Vagina (tissue), 2 donors: ENCODE results near the gene SOHLH1. TPM values are rescaled to one million over a fixed set of nuclear protein-coding genes. Genes with fewer than 3 reads are reported as not detected.

ENCODE experiments used
- DNase-seq, 2 donors: peaks; one replicate each; pipeline ENCODE4 v3.0.0-alpha.2; 2017; ENCODE audit errors: extremely low spot score in 2 of 2
- H3K27ac ChIP-seq: fragments of 200-600 bp; sonication (generic); one replicate; pipeline ENCODE4 v1.5.1; 2019
- H3K27me3 ChIP-seq: fragments of 200-600 bp; sonication (generic); one replicate; pipeline ENCODE4 v1.5.1; 2019
- H3K36me3 ChIP-seq, 2 donors: fragments of 200-600 bp; sonication (generic); one replicate each; pipeline ENCODE4 v1.5.1; 2017 to 2019
- H3K4me1 ChIP-seq: fragments of 200-600 bp; sonication (generic); one replicate; pipeline ENCODE4 v1.5.1; 2019
- H3K4me3 ChIP-seq, 2 donors: fragments of 200-600 bp; sonication (generic); 1 replicate in 1 of 2; 2 replicates in 1 of 2; pipeline ENCODE4 v1.5.1; 2016 to 2019
- H3K9me3 ChIP-seq: fragments of 200-600 bp; sonication (generic); one replicate; pipeline ENCODE4 v1.5.1; 2019
- CTCF ChIP-seq, 3 experiments: fragments of 450-650 bp in 2 of 3; fragments of 200-600 bp in 1 of 3; sonication (generic) in 1 of 3; IDR thresholded peaks; one replicate each; pipeline ENCODE4 v1.5.1; 2017 to 2019; ENCODE audit warnings: antibody characterized with exemption in 3 of 3, mild to moderate bottlenecking in 2 of 3, moderate library complexity in 2 of 3
- POLR2A ChIP-seq, 2 donors: fragments of 450-650 bp; IDR thresholded peaks; one replicate each; pipeline ENCODE4 v1.6.1; 2017; ENCODE audit warnings: antibody characterized with exemption in 2 of 2, mild to moderate bottlenecking in 2 of 2, moderate library complexity in 2 of 2
- POLR2AphosphoS5 ChIP-seq, 2 donors: sonication (generic); formaldehyde crosslinking; IDR thresholded peaks; one replicate each; pipeline ENCODE4 v1.9.0; 2017; ENCODE audit warnings: antibody characterized with exemption in 2 of 2, mild to moderate bottlenecking in 2 of 2, low read depth in 1 of 2; ENCODE audit not compliant: insufficient read depth in 1 of 2
- intact Hi-C: fragments of 100-400 bp; cut with DNase I; formaldehyde crosslinking; loops from one replicate; pipeline ENCODE4 v1.15.1; 2023
- total RNA-seq: library from RNA; depleted of rRNA; stranded (reverse); fragments of >200 nt; gene quantifications from one replicate; pipeline ENCODE4 v1.2.3, GENCODE V29; 2016

SOHLH1 gene
- total RNA-seq, 1 donor from 2014 or later: not detected

GRCh38 chr9:135694414-135694813 lies 4.9 kb downstream of the SOHLH1 start:
- H3K4me3 ChIP-seq: no peak overlapping the region
- H3K4me1 ChIP-seq: no peaks in the 10 kb centered on the region
- H3K36me3 ChIP-seq: no peaks in the 10 kb centered on the region
- intact Hi-C loops: no loop called here
- DNase-seq: no peak
- H3K27me3 ChIP-seq: no peaks in the 10 kb centered on the region
- H3K27ac ChIP-seq: no peak overlapping the region
- TF ChIP-seq POLR2AphosphoS5 (IDR thresholded peaks at IDR 0.05; ENCODE audit: insufficient read depth in 1 of 2, low read depth in 1 of 2) (no peak), CTCF (IDR thresholded peaks at IDR 0.05) (no peak)
- H3K9me3 ChIP-seq: no peaks in the 10 kb centered on the region

GRCh38 chr9:135693771-135694170 lies 5.5 kb downstream of the SOHLH1 start:
- Histone ChIP-seq H3K9me3 (no peaks in the 10 kb centered on the region), H3K27ac (no peak overlapping the region), H3K27me3 (no peaks in the 10 kb centered on the region), H3K4me3 (no peak overlapping the region), H3K4me1 (no peaks in the 10 kb centered on the region), H3K36me3 (no peaks in the 10 kb centered on the region)
- no peak for DNase-seq
- TF ChIP-seq POLR2A (IDR thresholded peaks at IDR 0.05) (no peak), CTCF (IDR thresholded peaks at IDR 0.05) (no peak), POLR2AphosphoS5 (IDR thresholded peaks at IDR 0.05; ENCODE audit: insufficient read depth in 1 of 2, low read depth in 1 of 2) (no peak)
- intact Hi-C loops: no loop called here

GRCh38 chr9:135693265-135693664 lies 6.0 kb downstream of the SOHLH1 start:
- Histone ChIP-seq H3K9me3 (no peaks in the 10 kb centered on the region), H3K4me1 (no peaks in the 10 kb centered on the region), H3K4me3 (no peak overlapping the region), H3K27me3 (no peaks in the 10 kb centered on the region), H3K36me3 (no peaks in the 10 kb centered on the region), H3K27ac (no peak overlapping the region)
- TF ChIP-seq POLR2AphosphoS5 (IDR thresholded peaks at IDR 0.05; ENCODE audit: insufficient read depth in 1 of 2, low read depth in 1 of 2): no peak
- TF ChIP-seq CTCF (IDR thresholded peaks at IDR 0.05): no peak
- TF ChIP-seq POLR2A (IDR thresholded peaks at IDR 0.05): no peak
- no peak for DNase-seq
- intact Hi-C loops: no loop called here

- no peak for TF ChIP-seq CTCF (IDR thresholded peaks at IDR 0.05)
- TF ChIP-seq POLR2AphosphoS5 (IDR thresholded peaks at IDR 0.05; ENCODE audit: insufficient read depth in 1 of 2, low read depth in 1 of 2): no peak
- no peak for TF ChIP-seq POLR2A (IDR thresholded peaks at IDR 0.05)
- no peak for DNase-seq
- no peaks in the 10 kb centered on the region for H3K27me3 ChIP-seq
- no peak overlapping the region for H3K4me3 ChIP-seq
- no peak overlapping the region for H3K27ac ChIP-seq
- H3K36me3 ChIP-seq: no peaks in the 10 kb centered on the region
- no peaks in the 10 kb centered on the region for H3K4me1 ChIP-seq
- H3K9me3 ChIP-seq: no peaks in the 10 kb centered on the region
- intact Hi-C loops: no loop called here
Measured at GRCh38 chr9:135692410-135692809, 6.9 kb downstream of the SOHLH1 start.

GRCh38 chr9:135690836-135691570 lies 8.3 kb downstream of the SOHLH1 start:
- Histone ChIP-seq H3K9me3 (no peaks in the 10 kb centered on the region), H3K27me3 (no peaks in the 10 kb centered on the region), H3K4me3 (no peak overlapping the region), H3K27ac (no peak overlapping the region), H3K4me1 (no peaks in the 10 kb centered on the region), H3K36me3 (no peaks in the 10 kb centered on the region)
- DNase-seq: no peak
- intact Hi-C loops: no loop called here
- no peak for TF ChIP-seq CTCF (IDR thresholded peaks at IDR 0.05)
- no peak for TF ChIP-seq POLR2A (IDR thresholded peaks at IDR 0.05)
- TF ChIP-seq POLR2AphosphoS5 (IDR thresholded peaks at IDR 0.05; ENCODE audit: insufficient read depth in 1 of 2, low read depth in 1 of 2): no peak
